Fibroblast of lung (primary cell): ENCODE data around the gene PARP6.

Experiments
- EZH2 ChIP-seq: IDR thresholded peaks from 2 replicates; pipeline ENCODE4 v1.5.1; 2012; ENCODE audit warnings: low read length, control low read depth, mild to moderate bottlenecking; ENCODE audit errors: missing control alignments
- TF ChIP-seq, protein P1 (sequence below), 2 donors: IDR thresholded peaks in 1 of 2; conservative IDR thresholded peaks in 1 of 2; 1 replicate in 1 of 2; 2 replicates in 1 of 2; pipeline ENCODE4 v1.5.1; 2011 to 2012; ENCODE audit warnings: low read length in 2 of 2, control low read depth in 1 of 2, inconsistent platforms in 1 of 2, low read depth in 1 of 2, mild to moderate bottlenecking in 1 of 2

DNA sequence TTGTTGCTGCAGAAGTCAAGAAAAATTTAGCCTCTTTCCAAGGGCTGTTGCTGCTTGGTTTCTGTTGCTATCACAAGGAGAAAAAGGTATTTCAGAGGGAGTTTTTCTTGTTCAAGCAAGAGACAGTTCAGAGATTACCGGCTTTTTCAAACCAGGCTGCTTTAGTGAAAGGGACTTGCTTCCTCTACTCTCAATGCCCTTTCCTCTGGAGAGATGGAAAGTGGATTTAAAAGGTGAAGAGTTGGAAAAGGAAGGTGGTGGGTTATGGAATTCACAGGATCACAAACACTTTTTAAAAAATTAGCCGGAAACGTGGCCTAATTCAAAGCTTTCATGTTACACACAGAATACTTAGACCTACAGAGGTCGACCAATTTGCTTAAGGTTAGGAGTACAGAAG is 1.1 kb downstream of the PARP6 start:
- TF ChIP-seq, protein P1, sequence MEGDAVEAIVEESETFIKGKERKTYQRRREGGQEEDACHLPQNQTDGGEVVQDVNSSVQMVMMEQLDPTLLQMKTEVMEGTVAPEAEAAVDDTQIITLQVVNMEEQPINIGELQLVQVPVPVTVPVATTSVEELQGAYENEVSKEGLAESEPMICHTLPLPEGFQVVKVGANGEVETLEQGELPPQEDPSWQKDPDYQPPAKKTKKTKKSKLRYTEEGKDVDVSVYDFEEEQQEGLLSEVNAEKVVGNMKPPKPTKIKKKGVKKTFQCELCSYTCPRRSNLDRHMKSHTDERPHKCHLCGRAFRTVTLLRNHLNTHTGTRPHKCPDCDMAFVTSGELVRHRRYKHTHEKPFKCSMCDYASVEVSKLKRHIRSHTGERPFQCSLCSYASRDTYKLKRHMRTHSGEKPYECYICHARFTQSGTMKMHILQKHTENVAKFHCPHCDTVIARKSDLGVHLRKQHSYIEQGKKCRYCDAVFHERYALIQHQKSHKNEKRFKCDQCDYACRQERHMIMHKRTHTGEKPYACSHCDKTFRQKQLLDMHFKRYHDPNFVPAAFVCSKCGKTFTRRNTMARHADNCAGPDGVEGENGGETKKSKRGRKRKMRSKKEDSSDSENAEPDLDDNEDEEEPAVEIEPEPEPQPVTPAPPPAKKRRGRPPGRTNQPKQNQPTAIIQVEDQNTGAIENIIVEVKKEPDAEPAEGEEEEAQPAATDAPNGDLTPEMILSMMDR (conservative IDR thresholded peaks at IDR 0.05 in 1 of 2, IDR thresholded peaks at IDR 0.05 in 1 of 2; ENCODE audit: low read depth in 1 of 2, low read length in 2 of 2): no peak
- no peak for TF ChIP-seq EZH2
